ENCODE results near the gene ASCL5. TPM values are rescaled to one million over a fixed set of nuclear protein-coding genes. Genes with fewer than 3 reads are reported as not detected.
A peak's percentile ranks its signal among the peaks of the same experiment; 100 is the strongest.

The ASCL5 gene
- total RNA-seq, 1 donor from 2014 or later: 0.26 TPM

GRCh38 chr1:201171063-201172036, 44.4 kb upstream of the ASCL5 start:
- peak; percentile 79 for DNase-seq (ENCODE audit: low spot score, unreplicated experiment)
- Mint-ChIP-seq H3K27ac (peak overlapping the region; percentile 98), H3K36me3 (ENCODE audit: insufficient read depth) (no peaks in the 10 kb centered on the region), H3K4me1 (ENCODE audit: low read depth) (peaks cover 59% of the 10 kb centered on the region), H3K27me3 (no peaks in the 10 kb centered on the region), H3K4me3 (ENCODE audit: low read depth) (peak overlapping the region; percentile 79), H3K9me3 (ENCODE audit: low read depth) (no peaks in the 10 kb centered on the region)
- peak; percentile 76 for TF ChIP-seq CTCF (IDR thresholded peaks at IDR 0.05; ENCODE audit: unreplicated experiment)

DNA sequence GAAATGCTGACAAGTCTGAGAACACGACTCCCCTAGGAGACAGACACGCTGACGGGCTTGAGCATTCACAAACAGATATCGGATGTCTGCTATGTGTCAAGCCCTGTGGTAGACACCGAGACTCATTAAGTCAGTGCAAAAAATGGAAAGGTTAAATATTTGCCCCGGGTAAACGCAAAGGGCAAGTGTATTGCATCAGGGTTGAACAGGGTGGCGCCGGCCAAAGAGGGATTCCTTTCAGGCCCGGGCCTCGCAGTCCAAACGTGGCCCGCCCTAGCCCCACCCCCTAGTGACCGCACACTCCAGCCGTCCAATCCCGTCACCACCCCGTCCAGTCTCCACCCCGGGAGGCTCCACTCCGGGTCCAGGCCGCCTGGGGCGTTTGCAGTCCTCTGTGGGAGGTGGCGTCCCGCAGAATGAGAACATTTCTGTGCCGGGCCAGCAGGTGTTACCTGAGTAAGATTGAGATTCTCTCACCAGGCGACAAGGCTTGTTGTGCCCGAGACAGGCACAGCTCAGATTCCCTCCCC, 43.6 kb upstream of the ASCL5 start:
- no peaks in the 10 kb centered on the region for H3K27me3 Mint-ChIP-seq

DNA sequence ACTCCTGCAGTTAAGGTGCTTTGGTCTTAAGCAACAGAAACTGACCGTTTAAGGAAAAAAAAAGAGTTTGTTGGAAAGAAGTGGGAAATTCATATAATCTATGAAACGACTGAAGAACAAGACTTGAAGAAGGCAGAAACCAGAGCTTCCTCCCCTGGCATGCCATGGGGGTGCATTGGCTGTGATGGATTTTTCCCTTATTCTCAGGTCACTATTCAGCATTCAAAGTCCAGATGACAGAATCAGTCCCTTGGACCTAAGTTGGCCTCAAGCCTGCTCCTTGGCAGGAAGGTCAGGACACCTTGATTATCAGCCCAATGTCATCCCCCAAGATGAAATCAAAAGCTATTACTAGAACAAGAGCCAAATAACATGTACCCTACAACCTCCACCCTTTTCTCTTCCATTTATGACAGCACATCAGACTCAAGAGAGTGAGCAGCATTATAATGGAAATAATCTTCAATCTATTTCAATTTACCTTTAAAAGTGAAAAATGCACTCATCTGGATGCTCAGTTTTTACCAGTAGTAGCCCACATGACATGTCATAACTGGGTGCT, 43.1 kb upstream of the ASCL5 start:
- DNase-seq (ENCODE audit: low spot score, unreplicated experiment): no peak
- no peaks in the 10 kb centered on the region for H3K27me3 Mint-ChIP-seq
- peak overlapping the region; percentile 98 for H3K27ac Mint-ChIP-seq
- TF ChIP-seq CTCF (IDR thresholded peaks at IDR 0.05; ENCODE audit: unreplicated experiment): no peak
- H3K9me3 Mint-ChIP-seq (ENCODE audit: low read depth): no peaks in the 10 kb centered on the region
- no peaks in the 10 kb centered on the region for H3K36me3 Mint-ChIP-seq (ENCODE audit: insufficient read depth)
- H3K4me1 Mint-ChIP-seq (ENCODE audit: low read depth): peaks cover 64% of the 10 kb centered on the region
- peak overlapping the region; percentile 79 for H3K4me3 Mint-ChIP-seq (ENCODE audit: low read depth)

More for the DNA sequence above, 43.6 kb upstream of the ASCL5 start:
- Mint-ChIP-seq H3K36me3 (ENCODE audit: insufficient read depth) (no peaks in the 10 kb centered on the region), H3K27ac (peak overlapping the region; percentile 98), H3K4me1 (ENCODE audit: low read depth) (peaks cover 66% of the 10 kb centered on the region), H3K9me3 (ENCODE audit: low read depth) (no peaks in the 10 kb centered on the region), H3K4me3 (ENCODE audit: low read depth) (peak overlapping the region; percentile 79)
- TF ChIP-seq CTCF (IDR thresholded peaks at IDR 0.05; ENCODE audit: unreplicated experiment): no peak
- DNase-seq (ENCODE audit: low spot score, unreplicated experiment): peak; percentile 92

DNA sequence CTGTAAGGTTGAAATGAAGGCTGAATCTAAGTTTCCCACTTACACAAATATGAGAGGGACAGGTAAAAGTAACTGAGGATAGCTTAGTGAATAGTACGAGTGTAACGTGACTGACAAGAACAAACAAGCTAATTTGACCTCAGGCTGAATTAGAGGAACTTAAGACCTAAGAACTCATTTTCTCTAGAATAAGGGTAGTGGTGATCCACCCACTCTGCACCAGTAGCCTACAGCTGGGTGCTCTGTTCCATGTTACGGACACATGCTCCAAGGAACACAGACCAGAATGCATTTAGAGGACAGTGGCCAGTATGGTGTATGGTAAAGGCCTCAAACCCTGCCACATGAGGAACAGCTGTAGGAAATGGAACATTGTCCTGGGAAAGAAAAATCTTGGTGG, 42.2 kb upstream of the ASCL5 start:
- Mint-ChIP-seq H3K27me3 (no peaks in the 10 kb centered on the region), H3K36me3 (ENCODE audit: insufficient read depth) (no peaks in the 10 kb centered on the region), H3K4me3 (ENCODE audit: low read depth) (no peak overlapping the region), H3K9me3 (ENCODE audit: low read depth) (no peaks in the 10 kb centered on the region), H3K4me1 (ENCODE audit: low read depth) (peaks cover 61% of the 10 kb centered on the region), H3K27ac (peak overlapping the region; percentile 50)
- no peak for TF ChIP-seq CTCF (IDR thresholded peaks at IDR 0.05; ENCODE audit: unreplicated experiment)
- no peak for DNase-seq (ENCODE audit: low spot score, unreplicated experiment)
